Activated CD8-positive, alpha-beta memory T cell treated with anti-CD3 and anti-CD28 coated beads for 1 hour (primary cell): ENCODE data around the gene CEBPZ.
A peak's percentile ranks its signal among the peaks of the same experiment; 100 is the strongest.
"Not testable (repeated sequence)": the region's sequence is repeated elsewhere in the genome, so short reads cannot be mapped to it uniquely, and the experiment has no call there.

Source experiments
- DNase-seq, 2 donors: peaks; one replicate each; pipeline ENCODE4 v3.0.0-alpha.2; 2020; ENCODE audit warnings: low read depth in 1 of 2; ENCODE audit errors: extremely low read depth in 1 of 2

Gene CEBPZ

GRCh38 chr2:37219046-37219445 lies 12.3 kb downstream of the CEBPZ start:
- no peak for DNase-seq

GRCh38 chr2:37215250-37215649 lies 16.1 kb downstream of the CEBPZ start:
- DNase-seq: no peak

GRCh38 chr2:37211939-37212338 lies 19.5 kb downstream of the CEBPZ start:
- no peak for DNase-seq

- no peak for DNase-seq
These were observed 20.2 kb downstream of the CEBPZ start for GRCh38 chr2:37211212-37211611.

GRCh38 chr2:37206760-37207159 lies 24.6 kb downstream of the CEBPZ start:
- DNase-seq: not testable (repeated sequence)

- DNase-seq: no peak
These were observed 25.6 kb downstream of the CEBPZ start for GRCh38 chr2:37205689-37206341.

- DNase-seq: not testable (repeated sequence)
These were observed 26.2 kb downstream of the CEBPZ start for GRCh38 chr2:37205071-37205661.

GRCh38 chr2:37203708-37204107 lies 27.7 kb downstream of the CEBPZ start:
- DNase-seq: no peak

- DNase-seq: no peak
These were observed 29.6 kb downstream of the CEBPZ start for GRCh38 chr2:37201766-37202165.

- no peak for DNase-seq
These were observed 30.2 kb downstream of the CEBPZ start for GRCh38 chr2:37201208-37201607.

- DNase-seq: no peak
These were observed 32.7 kb downstream of the CEBPZ start for GRCh38 chr2:37198681-37199065.

GRCh38 chr2:37196320-37197195 lies 34.8 kb downstream of the CEBPZ start, which contains the start of gene CEBPZOS:
Gene CEBPZOS (plus strand): TSS chr2:37196496. CDS start chr2:37199705, 3,209 bp downstream.
- DNase-seq: peak; percentile 80 to 83

- not testable (repeated sequence) for DNase-seq
These were observed 35.5 kb downstream of the CEBPZ start for GRCh38 chr2:37195862-37196319.

- DNase-seq: no peak
These were observed 38.8 kb downstream of the CEBPZ start for GRCh38 chr2:37192551-37192950.

- DNase-seq: no peak
These were observed 39.6 kb downstream of the CEBPZ start for GRCh38 chr2:37191747-37192146.

GRCh38 chr2:37191253-37191652 lies 40.1 kb downstream of the CEBPZ start:
- no peak for DNase-seq

- no peak for DNase-seq
These were observed 41.1 kb downstream of the CEBPZ start for GRCh38 chr2:37190290-37190689.

- no peak for DNase-seq
These were observed 41.8 kb downstream of the CEBPZ start for GRCh38 chr2:37189452-37190153.

- DNase-seq: no peak
These were observed 42.8 kb downstream of the CEBPZ start, which contains the start of gene SULT6B1 for GRCh38 chr2:37188570-37188969. Gene SULT6B1 (minus strand): TSS chr2:37188670. CDS start chr2:37188640, 30 bp downstream.

- no peak for DNase-seq
These were observed 49.4 kb downstream of the CEBPZ start for GRCh38 chr2:37181726-37182684.
